RWPE1 (cell line): ENCODE data around the gene CYTH1.

ENCODE experiments used
- CTCF ChIA-PET: fragments of 350-600 bp; sonication (Branson Sonifier 250); formaldehyde crosslinking; extraction: SDS; loops from one replicate; lab custom pipeline; 2021; lab: Yijun Ruan, JAX
- POLR2A ChIA-PET: fragments of 400-600 bp; formaldehyde crosslinking; extraction: SDS; loops from one replicate; lab custom pipeline; 2020; ENCODE audit warnings: antibody characterized with exemption; ENCODE audit not compliant: low non-redundant PET; lab: Yijun Ruan, JAX
- DNase-seq: peaks from one replicate; pipeline ENCODE4 v3.0.0; 2012; ENCODE audit warnings: low spot score
- H3K27ac ChIP-seq: fragments of 450-650 bp; 2 replicates; pipeline ENCODE4 v1.5.1; 2017
- TF ChIP-seq, protein P1 (sequence below): fragments of 450-650 bp; conservative IDR thresholded peaks from 2 replicates; pipeline ENCODE4 v1.5.1; 2017; ENCODE audit warnings: low read depth, mild to moderate bottlenecking

The CYTH1 gene

DNA sequence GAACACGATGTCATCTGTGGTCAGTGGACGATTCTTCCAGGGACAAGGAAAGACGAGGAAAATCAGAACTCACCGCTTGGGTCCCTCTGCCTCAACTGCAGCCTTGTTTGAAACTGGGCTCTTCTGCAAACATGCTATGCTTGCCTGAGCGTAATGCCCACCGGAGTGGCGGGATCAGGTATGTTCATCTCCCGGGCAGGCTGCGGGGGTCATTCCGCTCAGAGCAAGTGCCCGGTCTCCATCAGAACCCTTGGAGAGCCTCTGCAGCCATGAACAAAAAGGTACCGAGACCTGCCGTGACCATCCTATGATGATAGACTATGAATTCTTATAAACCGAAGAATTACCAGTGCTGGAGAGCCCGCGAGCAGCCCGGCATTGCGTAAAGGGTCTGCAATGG lies 140.4 kb downstream of the CYTH1 start:
- no peak overlapping the region for H3K27ac ChIP-seq
- ChIA-PET CTCF (interaction anchor here (0.5 to 0.6 kb wide), 2 partner anchors 25 to 628 kb away, joined by 3 to 7 read pairs; no protein-coding TSS in a partner anchor), POLR2A (no interaction called here)
- DNase-seq: no peak
- TF ChIP-seq, protein P1, sequence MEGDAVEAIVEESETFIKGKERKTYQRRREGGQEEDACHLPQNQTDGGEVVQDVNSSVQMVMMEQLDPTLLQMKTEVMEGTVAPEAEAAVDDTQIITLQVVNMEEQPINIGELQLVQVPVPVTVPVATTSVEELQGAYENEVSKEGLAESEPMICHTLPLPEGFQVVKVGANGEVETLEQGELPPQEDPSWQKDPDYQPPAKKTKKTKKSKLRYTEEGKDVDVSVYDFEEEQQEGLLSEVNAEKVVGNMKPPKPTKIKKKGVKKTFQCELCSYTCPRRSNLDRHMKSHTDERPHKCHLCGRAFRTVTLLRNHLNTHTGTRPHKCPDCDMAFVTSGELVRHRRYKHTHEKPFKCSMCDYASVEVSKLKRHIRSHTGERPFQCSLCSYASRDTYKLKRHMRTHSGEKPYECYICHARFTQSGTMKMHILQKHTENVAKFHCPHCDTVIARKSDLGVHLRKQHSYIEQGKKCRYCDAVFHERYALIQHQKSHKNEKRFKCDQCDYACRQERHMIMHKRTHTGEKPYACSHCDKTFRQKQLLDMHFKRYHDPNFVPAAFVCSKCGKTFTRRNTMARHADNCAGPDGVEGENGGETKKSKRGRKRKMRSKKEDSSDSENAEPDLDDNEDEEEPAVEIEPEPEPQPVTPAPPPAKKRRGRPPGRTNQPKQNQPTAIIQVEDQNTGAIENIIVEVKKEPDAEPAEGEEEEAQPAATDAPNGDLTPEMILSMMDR: no peak

DNA sequence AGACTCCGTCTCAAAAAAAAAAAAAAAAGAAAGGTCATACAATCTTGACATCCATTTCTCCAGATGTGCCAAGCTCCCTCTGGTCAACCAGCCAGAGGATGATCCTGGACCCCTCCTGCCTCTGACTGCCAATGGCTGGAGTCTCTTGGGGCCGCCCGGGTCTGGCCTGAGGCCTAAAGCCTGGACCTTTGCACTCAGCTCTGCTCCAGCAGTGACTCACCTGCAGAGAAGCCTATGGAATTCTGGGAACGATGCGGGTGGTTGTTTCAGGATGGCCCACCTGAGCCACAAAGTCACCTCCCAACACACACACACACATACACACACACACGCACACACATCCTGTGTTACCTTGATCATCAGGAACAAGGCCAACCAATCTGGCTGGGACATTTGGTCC lies 140.8 kb downstream of the CYTH1 start:
- no peak overlapping the region for H3K27ac ChIP-seq
- POLR2A ChIA-PET: no interaction called here
- CTCF ChIA-PET: interaction anchor here (0.5 to 0.6 kb wide), 2 partner anchors 24 to 627 kb away, joined by 3 to 7 read pairs; no protein-coding TSS in a partner anchor
- TF ChIP-seq, protein P1: no peak
- no peak for DNase-seq

GRCh38 chr17:78640700-78641099 lies 141.4 kb downstream of the CYTH1 start:
- TF ChIP-seq, protein P1: no peak
- CTCF ChIA-PET: no interaction called here
- H3K27ac ChIP-seq: no peak overlapping the region
- no peak for DNase-seq
- POLR2A ChIA-PET: no interaction called here

DNA sequence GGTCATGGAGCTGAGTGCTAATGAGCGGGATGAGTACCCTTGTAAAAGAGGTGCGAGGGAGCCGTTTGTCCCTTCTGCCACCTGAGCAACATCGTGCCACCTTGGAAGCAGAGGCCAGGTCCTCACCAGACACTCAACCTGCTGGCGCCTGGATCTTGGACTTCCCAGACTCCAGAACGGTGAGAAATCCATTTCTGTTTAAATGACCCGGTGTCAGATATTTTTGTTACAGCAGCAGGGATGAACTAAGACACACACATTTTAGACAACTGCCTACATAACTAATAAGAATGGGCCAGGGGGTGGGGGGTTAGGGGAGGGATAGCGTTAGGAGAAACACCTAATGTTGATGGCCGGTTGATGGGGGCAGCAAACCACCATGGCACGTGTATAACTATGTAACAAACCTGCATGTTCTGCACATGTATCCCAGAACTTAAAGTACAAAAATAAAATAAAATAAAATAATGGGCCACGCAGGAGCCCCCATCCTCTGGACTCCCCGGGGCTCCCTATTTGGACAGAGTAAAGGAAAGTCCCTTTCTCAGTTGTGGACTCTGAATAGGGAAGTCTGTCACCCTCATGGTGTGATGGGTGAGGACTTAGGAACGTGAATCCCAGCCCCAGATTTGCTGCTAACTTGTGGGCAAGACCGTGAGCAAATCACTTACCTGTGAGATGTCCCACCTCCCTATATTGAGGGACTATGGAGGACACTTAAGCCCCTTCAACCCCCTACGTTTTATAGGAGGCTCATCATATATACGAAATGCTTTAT lies 144.2 kb downstream of the CYTH1 start:
- CTCF ChIA-PET: no interaction called here
- POLR2A ChIA-PET: no interaction called here
- TF ChIP-seq, protein P1: no peak
- no peak for DNase-seq
- no peak overlapping the region for H3K27ac ChIP-seq

GRCh38 chr17:78637146-78637545 lies 144.9 kb downstream of the CYTH1 start:
- DNase-seq: no peak
- TF ChIP-seq, protein P1: no peak
- ChIA-PET CTCF (no interaction called here), POLR2A (no interaction called here)
- H3K27ac ChIP-seq: no peak overlapping the region

DNA sequence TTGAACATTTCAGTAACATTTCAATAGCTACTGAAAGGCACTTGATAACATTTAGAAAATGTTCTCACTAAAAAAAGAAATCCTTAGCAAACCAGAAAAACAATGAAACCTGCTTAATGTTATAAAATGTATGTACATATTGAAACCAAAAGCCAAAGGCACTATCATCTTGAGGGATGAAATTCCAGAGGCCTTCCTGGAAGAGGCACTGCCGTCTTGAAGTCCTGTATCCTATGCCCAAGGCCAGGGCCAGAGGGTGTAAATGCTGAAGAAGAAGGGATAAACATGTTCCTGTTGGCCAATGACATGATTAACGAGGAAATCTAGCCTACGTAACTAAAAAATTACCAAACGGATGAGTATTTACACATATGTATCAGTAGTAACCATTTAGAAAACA lies 147.9 kb downstream of the CYTH1 start:
- CTCF ChIA-PET: interaction anchor here (0.7 kb wide), 1 partner anchor 1184 kb away, joined by 3 read pairs; no protein-coding TSS in a partner anchor
- POLR2A ChIA-PET: no interaction called here
- no peak overlapping the region for H3K27ac ChIP-seq
- no peak for DNase-seq
- TF ChIP-seq, protein P1: no peak
